SJCRH30 (cell line): ENCODE results near the gene PSMG3. TPM values are rescaled to one million over a fixed set of nuclear protein-coding genes. Genes with fewer than 3 reads are reported as not detected.

Experiments
- DNase-seq, 2 experiments: peaks; one replicate each; pipeline ENCODE4 v3.0.0-alpha.2; 2015 to 2020
- H3K27ac ChIP-seq: fragments of 250-450 bp; sonication (Bioruptor Pico); 2 replicates; pipeline ENCODE4 v1.5.1; 2020; ENCODE audit warnings: mild to moderate bottlenecking, moderate library complexity
- H3K27me3 ChIP-seq: fragments of 250-450 bp; sonication (Bioruptor Pico); 2 replicates; pipeline ENCODE4 v1.5.1; 2020; ENCODE audit warnings: mild to moderate bottlenecking, moderate library complexity
- H3K36me3 ChIP-seq: fragments of 250-450 bp; sonication (Bioruptor Pico); 2 replicates; pipeline ENCODE4 v1.5.1; 2020; ENCODE audit warnings: mild to moderate bottlenecking, moderate library complexity
- H3K4me1 ChIP-seq: fragments of 250-450 bp; sonication (Bioruptor Pico); 2 replicates; pipeline ENCODE4 v1.5.1; 2020; ENCODE audit warnings: mild to moderate bottlenecking, moderate library complexity
- H3K4me3 ChIP-seq: fragments of 250-450 bp; sonication (Bioruptor Pico); 2 replicates; pipeline ENCODE4 v1.5.1; 2020; ENCODE audit warnings: mild to moderate bottlenecking, moderate library complexity
- H3K9me3 ChIP-seq: fragments of 250-450 bp; sonication (Bioruptor Pico); replicated peaks from 2 replicates; pipeline ENCODE4 v1.5.1; 2020; ENCODE audit warnings: mild to moderate bottlenecking, moderate library complexity
- total RNA-seq: library from RNA; depleted of rRNA; stranded (reverse); fragments of >200 nt; shearing (Covaris generic); gene quantifications from 2 replicates; pipeline ENCODE4 v1.2.3, GENCODE V29; 2014

Gene PSMG3
- total RNA-seq, 1 experiment from 2014 or later = 22.5 TPM

GRCh38 chr7:1576521-1577253 lies 6.9 kb upstream of the PSMG3 start:
- H3K4me1 ChIP-seq = no peaks in the 10 kb centered on the region
- no peaks in the 10 kb centered on the region for H3K27me3 ChIP-seq
- no peaks in the 10 kb centered on the region for H3K9me3 ChIP-seq
- H3K36me3 ChIP-seq = no peaks in the 10 kb centered on the region
- no peak overlapping the region for H3K27ac ChIP-seq
- DNase-seq = no peak
- H3K4me3 ChIP-seq = no peak overlapping the region

GRCh38 chr7:1575809-1576208 lies 6.0 kb upstream of the PSMG3 start:
- Histone ChIP-seq H3K9me3 (no peaks in the 10 kb centered on the region), H3K27me3 (no peaks in the 10 kb centered on the region), H3K36me3 (no peaks in the 10 kb centered on the region), H3K4me3 (no peak overlapping the region), H3K4me1 (no peaks in the 10 kb centered on the region), H3K27ac (no peak overlapping the region)
- no peak for DNase-seq

GRCh38 chr7:1572111-1572822 lies 2.4 kb upstream of the PSMG3 start:
- H3K4me3 ChIP-seq = no peak overlapping the region
- no peak overlapping the region for H3K27ac ChIP-seq
- no peaks in the 10 kb centered on the region for H3K36me3 ChIP-seq
- no peaks in the 10 kb centered on the region for H3K27me3 ChIP-seq
- no peaks in the 10 kb centered on the region for H3K9me3 ChIP-seq
- no peaks in the 10 kb centered on the region for H3K4me1 ChIP-seq
- no peak for DNase-seq

- H3K4me3 ChIP-seq = peak overlapping the region; percentile 72
- DNase-seq = no peak
- no peaks in the 10 kb centered on the region for H3K4me1 ChIP-seq
- no peaks in the 10 kb centered on the region for H3K9me3 ChIP-seq
- H3K27ac ChIP-seq = peak overlapping the region; percentile 30; the same call in 1 of the 2 replicates
- H3K27me3 ChIP-seq = no peaks in the 10 kb centered on the region
- no peaks in the 10 kb centered on the region for H3K36me3 ChIP-seq
Measured at GRCh38 chr7:1569440-1569832, 396 bp downstream of the PSMG3 start.

- Histone ChIP-seq H3K36me3 (no peaks in the 10 kb centered on the region), H3K27ac (no peak overlapping the region), H3K27me3 (no peaks in the 10 kb centered on the region), H3K9me3 (no peaks in the 10 kb centered on the region), H3K4me1 (no peaks in the 10 kb centered on the region), H3K4me3 (peak overlapping the region; percentile 72)
- DNase-seq = no peak
Measured at GRCh38 chr7:1569016-1569415, 816 bp downstream of the PSMG3 start.

- H3K27ac ChIP-seq = no peak overlapping the region
- no peaks in the 10 kb centered on the region for H3K27me3 ChIP-seq
- H3K36me3 ChIP-seq = no peaks in the 10 kb centered on the region
- no peak overlapping the region for H3K4me3 ChIP-seq
- no peaks in the 10 kb centered on the region for H3K4me1 ChIP-seq
- DNase-seq = no peak
- no peaks in the 10 kb centered on the region for H3K9me3 ChIP-seq
Measured at GRCh38 chr7:1567896-1568510, 1.8 kb downstream of the PSMG3 start.

GRCh38 chr7:1567049-1567771 lies 2.6 kb downstream of the PSMG3 start:
- Histone ChIP-seq H3K27me3 (no peaks in the 10 kb centered on the region), H3K4me3 (no peak overlapping the region), H3K36me3 (no peaks in the 10 kb centered on the region), H3K27ac (no peak overlapping the region), H3K4me1 (no peaks in the 10 kb centered on the region), H3K9me3 (no peaks in the 10 kb centered on the region)
- no peak for DNase-seq

GRCh38 chr7:1566687-1567048 lies 3.2 kb downstream of the PSMG3 start:
- DNase-seq = no peak
- H3K36me3 ChIP-seq = no peaks in the 10 kb centered on the region
- no peak overlapping the region for H3K27ac ChIP-seq
- no peak overlapping the region for H3K4me3 ChIP-seq
- H3K27me3 ChIP-seq = no peaks in the 10 kb centered on the region
- no peaks in the 10 kb centered on the region for H3K4me1 ChIP-seq
- no peaks in the 10 kb centered on the region for H3K9me3 ChIP-seq

GRCh38 chr7:1564603-1565022 lies 5.2 kb downstream of the PSMG3 start:
- H3K9me3 ChIP-seq = no peaks in the 10 kb centered on the region
- H3K27ac ChIP-seq = no peak overlapping the region
- no peak for DNase-seq
- no peaks in the 10 kb centered on the region for H3K27me3 ChIP-seq
- H3K4me1 ChIP-seq = no peaks in the 10 kb centered on the region
- H3K36me3 ChIP-seq = no peaks in the 10 kb centered on the region
- no peak overlapping the region for H3K4me3 ChIP-seq

- no peaks in the 10 kb centered on the region for H3K27me3 ChIP-seq
- H3K9me3 ChIP-seq = no peaks in the 10 kb centered on the region
- H3K4me3 ChIP-seq = no peak overlapping the region
- no peaks in the 10 kb centered on the region for H3K4me1 ChIP-seq
- no peak overlapping the region for H3K27ac ChIP-seq
- H3K36me3 ChIP-seq = no peaks in the 10 kb centered on the region
- DNase-seq = no peak
Measured at GRCh38 chr7:1563981-1564602, 5.7 kb downstream of the PSMG3 start.

- no peak overlapping the region for H3K27ac ChIP-seq
Measured at GRCh38 chr7:1562597-1563051, 7.2 kb downstream of the PSMG3 start.

GRCh38 chr7:1562116-1562515 lies 7.7 kb downstream of the PSMG3 start:
- DNase-seq = no peak
- H3K27ac ChIP-seq = no peak overlapping the region
- no peaks in the 10 kb centered on the region for H3K27me3 ChIP-seq
- H3K4me3 ChIP-seq = no peak overlapping the region
- H3K4me1 ChIP-seq = no peaks in the 10 kb centered on the region
- no peaks in the 10 kb centered on the region for H3K9me3 ChIP-seq
- H3K36me3 ChIP-seq = no peaks in the 10 kb centered on the region

More at GRCh38 chr7:1562597-1563051, 7.2 kb downstream of the PSMG3 start:
- Histone ChIP-seq H3K36me3 (no peaks in the 10 kb centered on the region), H3K4me3 (no peak overlapping the region), H3K27me3 (no peaks in the 10 kb centered on the region), H3K9me3 (no peaks in the 10 kb centered on the region), H3K4me1 (no peaks in the 10 kb centered on the region)
- DNase-seq = peak; percentile 47 to 56

GRCh38 chr7:1561036-1561940 lies 8.5 kb downstream of the PSMG3 start:
- Histone ChIP-seq H3K4me3 (no peak overlapping the region), H3K27ac (no peak overlapping the region), H3K36me3 (no peaks in the 10 kb centered on the region), H3K9me3 (no peaks in the 10 kb centered on the region), H3K27me3 (no peaks in the 10 kb centered on the region), H3K4me1 (no peaks in the 10 kb centered on the region; the same call in 1 of the 2 replicates)
- no peak for DNase-seq
